Motor neuron (in vitro differentiated cells): ENCODE results near the gene ABTB1. TPM values are rescaled to one million over a fixed set of nuclear protein-coding genes. Genes with fewer than 3 reads are reported as not detected.

Experiments used
- ATAC-seq, 8 experiments: fragments of 200-7000 bp; cut with Tn5 transposase; replicated peaks in 6 of 8; 2 replicates each; pipeline ENCODE4 v1.8.0; 2021; ENCODE audit warnings: mild to moderate bottlenecking in 8 of 8, moderate library complexity in 8 of 8
- H3K27ac ChIP-seq, 2 donors: fragments of 250-450 bp; sonication (Bioruptor Pico); 2 replicates each; pipeline ENCODE4 v1.9.0; 2021; ENCODE audit warnings: antibody characterized with exemption in 2 of 2, mild to moderate bottlenecking in 2 of 2, moderate library complexity in 1 of 2
- H3K4me1 ChIP-seq, 2 donors: fragments of 250-450 bp; sonication (Bioruptor Pico); replicated peaks in 1 of 2; 2 replicates each; pipeline ENCODE4 v1.6.1; 2021; ENCODE audit warnings: antibody characterized with exemption in 2 of 2, mild to moderate bottlenecking in 2 of 2, moderate library complexity in 1 of 2
- H3K4me3 ChIP-seq, 5 donors: fragments of 250-450 bp; sonication (Bioruptor Pico); 2 replicates each; pipeline ENCODE4 v1.9.0; 2021; ENCODE audit warnings: antibody characterized with exemption in 5 of 5, mild to moderate bottlenecking in 5 of 5, moderate library complexity in 4 of 5
- WGBS, 10 experiments: fragments of 450-650 bp; shearing (Covaris generic); methylation state at CpG; one replicate each; pipeline ENCODE4 v1.0.0; 2022; 5-methylcytosine and 5-hydroxymethylcytosine counted together
- in situ Hi-C, 9 experiments: fragments of 400-800 bp; cut with MboI; loops; one replicate each; pipeline ENCODE4 v1.15.0; 2021; ENCODE audit warnings: low sequenced_read_pairs in 9 of 9, low pct_unique_long_range_greater_than_20kb in 2 of 9; ENCODE audit not compliant: unreplicated experiment in 9 of 9
- total RNA-seq, 8 experiments: library from RNA; unstranded; fragments of 300-600 nt; gene quantifications; 2 replicates each; pipeline versions ENCODE4 v1.2.3 to v1.2.4, GENCODE V29; 2022

ABTB1 gene
- total RNA-seq, 8 experiments from 2014 or later, result 0.60 to 61.4 (median 3.0) TPM

GRCh38 chr3:127729556-127730056, 56.9 kb downstream of the ABTB1 start:
- WGBS, 10 experiments, result 60 to 100% (median 90%) methylated on average over 1 to 4 of the region's 4 CpGs; no CpG with 5 or more reads in 1 of the 10 experiments
- H3K4me3 ChIP-seq, result no peak overlapping the region
- ATAC-seq, result peak in 1 of 8 experiments; percentile 29
- in situ Hi-C loops, result no loop called here
- H3K27ac ChIP-seq, result no peak overlapping the region
- H3K4me1 ChIP-seq, result peaks cover 6 to 16% of the 10 kb centered on the region in 2 donors

- in situ Hi-C loops, result no loop called here
- Histone ChIP-seq H3K4me1 (peaks cover 6 to 16% of the 10 kb centered on the region in 2 donors), H3K27ac (no peak overlapping the region), H3K4me3 (no peak overlapping the region)
- no peak for ATAC-seq
- WGBS, 10 experiments, result 80 to 100% (median 90%) methylated on average over 1 to 8 of the region's 8 CpGs; no CpG with 5 or more reads in 3 of the 10 experiments
Measured at GRCh38 chr3:127730171-127730570, 57.4 kb downstream of the ABTB1 start.

Other genes starting within 250 kb of the ABTB1 start
- gene TPRA1, start 82.2 kb upstream of the ABTB1 start, total RNA-seq, result 10 to 100 TPM; 16.2 to 59.1 (median 25.3) TPM
- 10 to 100 TPM in 6 of 8 experiments, 1 to 10 TPM in 2; 6.4 to 94.6 (median 15.9) TPM for gene MCM2, start 74.5 kb upstream of the ABTB1 start, total RNA-seq
- gene PODXL2, start 43.8 kb upstream of the ABTB1 start, total RNA-seq, result 100 to 1,000 TPM in 4 of 8 experiments, 10 to 100 TPM in 4; 11.9 to 136 (median 108) TPM
- gene MGLL, start 149.6 kb downstream of the ABTB1 start, total RNA-seq, result 10 to 100 TPM in 3 of 8 experiments, 1 to 10 TPM in 3, under 1 TPM in 2; 0.43 to 69.2 (median 4.5) TPM
- under 1 TPM in 7 of 8 experiments, not detected in 1; 0.05 to 0.80 (median 0.13) TPM for gene KBTBD12, start 242.3 kb downstream of the ABTB1 start, total RNA-seq